Measurements from ENCODE around the gene KRTAP5-3.

- TF ChIP-seq CTCF (IDR thresholded peaks at IDR 0.05) (no peak), ZFX (IDR thresholded peaks at IDR 0.05; ENCODE audit: borderline replicate concordance) (no peak)
Measured at GRCh38 chr11:1632053-1632714, 23.9 kb upstream of the KRTAP5-3 start.
